ENCODE results near the gene PLB1. TPM values are rescaled to one million over a fixed set of nuclear protein-coding genes. Genes with fewer than 3 reads are reported as not detected.

Gene PLB1
- total and polyA plus RNA-seq, 9 of the 15 experiments (the other 6 are each of a cell fraction or from before 2014, with no cell fraction given): 0.01 to 0.09 (median 0.07) TPM; not detected in 2

- TF ChIP-seq ZFP91 (CRISPR knock-in tag; IDR thresholded peaks at IDR 0.05) (no peak), PBX2 (CRISPR knock-in tag; IDR thresholded peaks at IDR 0.05; ENCODE audit: low read depth) (no peak), PBX2 (tag; conservative IDR thresholded peaks at IDR 0.05; ENCODE audit: low read depth) (no peak), NKRF (IDR thresholded peaks at IDR 0.05; ENCODE audit: borderline replicate concordance) (no peak), DDX20 (tag; IDR thresholded peaks at IDR 0.05; ENCODE audit: low read depth) (no peak), NFE2 (IDR thresholded peaks at IDR 0.05; ENCODE audit: low read depth) (no peak), CBFB (CRISPR knock-in tag; IDR thresholded peaks at IDR 0.05) (no peak), ARID1B (IDR thresholded peaks at IDR 0.05) (no peak), CHD2 (IDR thresholded peaks at IDR 0.05; ENCODE audit: low read depth, low read length) (no peak), CSDE1 (IDR thresholded peaks at IDR 0.05) (no peak)
Measured at GRCh38 chr2:28495551-28496250, at the start of gene PLB1 (continued).

Measured in K562 (cell line).